ENCODE data around the gene LPGAT1. TPM values are rescaled to one million over a fixed set of nuclear protein-coding genes. Genes with fewer than 3 reads are reported as not detected.

LPGAT1 gene
- total and polyA plus RNA-seq, 8 donors: 17.1 to 47.1 (median 20.7) TPM

- Histone ChIP-seq H3K4me3 (peak overlapping the region in 1 of 2 donors; percentile 66), H3K27me3 (no peaks in the 10 kb centered on the region), H3K9me3 (no peaks in the 10 kb centered on the region), H3K36me3 (no peaks in the 10 kb centered on the region), H3K4me1 (peaks cover 7 to 38% of the 10 kb centered on the region in 2 donors), H3K27ac (peak overlapping the region in 1 of 2 donors; percentile 95)
- intact Hi-C loops (cut with DNase I): no loop called here
- TF ChIP-seq CTCF (IDR thresholded peaks at IDR 0.05): no peak
- DNase-seq (no peak), ATAC-seq (no peak)
These were observed 1.8 kb downstream of the LPGAT1 start for GRCh38 chr1:211828584-211829342.

DNA sequence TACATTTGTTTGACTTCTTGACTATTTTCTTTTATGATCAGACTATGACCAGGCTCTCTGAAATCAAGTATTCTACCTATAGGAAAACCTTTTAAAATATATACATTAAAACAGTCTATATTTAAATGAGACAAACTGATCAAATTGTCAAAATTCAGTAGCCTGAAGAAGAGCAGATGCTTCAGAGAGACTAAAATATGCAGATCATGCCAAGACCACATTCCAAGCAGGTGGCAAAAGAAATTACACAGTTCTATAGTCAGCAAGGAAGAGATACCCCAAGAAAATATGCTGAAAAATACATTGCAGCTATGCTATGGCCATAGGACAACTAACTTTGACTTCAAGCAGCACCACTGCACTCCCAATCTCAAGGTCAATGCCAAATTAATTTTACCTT, 3.5 kb downstream of the LPGAT1 start:
- ATAC-seq (no peak), DNase-seq (no peak)
- no peaks in the 10 kb centered on the region for H3K36me3 ChIP-seq
- H3K9me3 ChIP-seq: no peaks in the 10 kb centered on the region
- intact Hi-C loops (cut with DNase I): no loop called here
- TF ChIP-seq CTCF (IDR thresholded peaks at IDR 0.05): no peak
- H3K4me1 ChIP-seq: peaks cover 7 to 54% of the 10 kb centered on the region in 2 donors
- H3K27me3 ChIP-seq: no peaks in the 10 kb centered on the region
- H3K4me3 ChIP-seq: no peak overlapping the region
- H3K27ac ChIP-seq: no peak overlapping the region

- intact Hi-C loops (cut with DNase I): no loop called here
- ATAC-seq (no peak), DNase-seq (no peak)
- Histone ChIP-seq H3K4me1 (peaks cover 7 to 61% of the 10 kb centered on the region in 2 donors), H3K9me3 (no peaks in the 10 kb centered on the region), H3K4me3 (no peak overlapping the region), H3K27ac (no peak overlapping the region), H3K36me3 (no peaks in the 10 kb centered on the region), H3K27me3 (no peaks in the 10 kb centered on the region)
- TF ChIP-seq CTCF (IDR thresholded peaks at IDR 0.05): no peak
These were observed 4.6 kb downstream of the LPGAT1 start for GRCh38 chr1:211825980-211826379.

DNA sequence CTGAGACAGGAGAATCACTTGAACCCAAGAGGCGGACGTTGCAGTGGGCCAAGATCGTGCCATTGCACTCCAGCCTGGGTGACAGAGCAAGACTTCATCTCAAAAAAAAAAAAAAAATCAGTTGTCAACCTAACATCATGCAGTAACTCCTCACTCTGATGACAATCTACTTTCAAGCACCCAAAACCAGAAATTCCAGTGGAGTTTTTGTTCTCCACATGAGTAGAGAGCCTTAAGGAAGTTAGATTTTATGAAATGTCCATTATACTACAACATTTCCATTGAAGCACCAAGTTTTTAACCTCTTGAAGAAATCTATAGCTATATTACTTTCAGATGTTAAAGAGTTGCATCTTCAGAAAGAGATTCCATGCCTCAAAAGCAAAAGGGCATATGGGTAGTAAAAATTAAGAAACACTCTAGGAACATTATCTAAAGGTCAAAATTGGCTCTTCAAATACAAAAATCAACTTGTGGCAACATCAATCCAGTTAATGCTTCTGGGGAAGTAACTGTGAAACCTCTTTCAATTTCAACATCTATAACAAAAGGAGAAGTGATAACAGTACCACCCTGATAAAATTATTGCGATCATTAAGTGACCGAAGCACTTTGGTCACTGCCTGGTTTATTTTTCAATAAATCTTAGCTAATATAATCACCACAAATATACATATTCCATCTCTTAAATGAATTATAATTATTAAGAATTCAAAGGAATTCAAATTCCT, 7.7 kb downstream of the LPGAT1 start:
- Histone ChIP-seq H3K36me3 (peaks cover 0 to 15% of the 10 kb centered on the region in 2 donors), H3K4me3 (no peak overlapping the region), H3K27me3 (no peaks in the 10 kb centered on the region), H3K4me1 (peaks cover 0 to 52% of the 10 kb centered on the region in 2 donors), H3K9me3 (no peaks in the 10 kb centered on the region), H3K27ac (peak overlapping the region in 1 of 2 donors; percentile 59)
- TF ChIP-seq CTCF (IDR thresholded peaks at IDR 0.05): no peak
- DNase-seq (no peak), ATAC-seq (no peak)
- intact Hi-C loops (cut with DNase I): no loop called here

- no peaks in the 10 kb centered on the region for H3K9me3 ChIP-seq
- intact Hi-C loops (cut with DNase I): no loop called here
- no peak for TF ChIP-seq CTCF (IDR thresholded peaks at IDR 0.05)
- H3K27me3 ChIP-seq: no peaks in the 10 kb centered on the region
- H3K4me1 ChIP-seq: peaks cover 0 to 64% of the 10 kb centered on the region in 2 donors
- no peak overlapping the region for H3K27ac ChIP-seq
- no peak overlapping the region for H3K4me3 ChIP-seq
- DNase-seq: no peak
- H3K36me3 ChIP-seq: peaks cover 0 to 18% of the 10 kb centered on the region in 2 donors
- no peak for ATAC-seq
These were observed 14.0 kb downstream of the LPGAT1 start for GRCh38 chr1:211816586-211816985.
